Measurements from ENCODE around the gene RAVER1. TPM values are rescaled to one million over a fixed set of nuclear protein-coding genes. Genes with fewer than 3 reads are reported as not detected.
A peak's percentile ranks its signal among the peaks of the same experiment; 100 is the strongest.

RAVER1 gene
- total RNA-seq, 1 experiment from 2014 or later: 86.9 TPM

DNA sequence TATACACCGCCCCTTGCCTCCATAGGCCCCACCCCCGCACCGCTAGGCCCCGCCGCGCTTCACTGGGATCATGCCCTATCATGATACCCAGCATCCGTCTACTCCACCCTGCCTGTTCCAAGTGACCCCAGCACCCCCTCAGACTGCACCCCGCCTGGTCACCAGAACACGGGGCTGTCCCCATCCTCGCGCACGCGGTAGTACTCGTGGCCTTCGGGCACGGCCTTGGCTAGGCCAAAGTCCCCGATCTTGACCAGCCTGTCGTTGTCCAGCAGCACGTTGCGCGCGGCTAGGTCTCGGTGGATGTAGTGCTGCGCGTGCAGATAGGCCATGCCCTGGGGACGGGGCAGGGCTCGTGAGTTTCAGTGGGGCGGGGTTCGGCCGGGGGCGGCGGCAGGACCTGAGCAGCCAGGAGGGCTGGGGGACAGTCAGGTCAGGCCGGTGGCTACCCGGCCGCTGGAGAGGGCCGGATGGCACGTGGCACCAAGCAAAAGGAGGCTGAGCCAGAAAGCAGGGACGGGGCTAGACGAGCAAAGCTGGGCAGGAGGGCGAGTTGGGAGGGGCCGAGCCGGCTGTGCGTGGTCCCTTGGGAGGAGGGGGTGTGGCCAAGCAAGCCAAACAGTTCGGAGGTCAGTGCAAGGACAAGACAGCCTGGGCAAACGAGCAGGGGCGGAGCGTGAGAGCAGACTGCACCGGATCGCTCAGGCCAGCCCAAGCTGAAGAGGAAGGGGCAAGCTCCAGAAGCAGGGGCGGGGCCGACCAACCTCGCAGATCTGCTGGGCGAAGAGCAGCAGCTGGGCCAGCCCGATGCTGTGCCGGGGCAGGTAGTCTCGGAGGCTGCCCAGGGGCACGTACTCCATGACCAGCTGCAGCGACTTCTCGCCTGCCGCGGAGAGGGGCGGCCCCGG, 19.7 kb upstream of the RAVER1 start (continued):
- TF ChIP-seq ZBTB21 (CRISPR knock-in tag; IDR thresholded peaks at IDR 0.05; ENCODE audit: borderline replicate concordance): no peak; the same call in 1 of the 2 replicates
- no peak for TF ChIP-seq AFF4 (CRISPR knock-in tag; IDR thresholded peaks at IDR 0.05; ENCODE audit: borderline replicate concordance)
- TF ChIP-seq SP1 (CRISPR knock-in tag; conservative IDR thresholded peaks at IDR 0.05): no peak; the same call in 1 of the 2 replicates
- TF ChIP-seq RORB (CRISPR knock-in tag; IDR thresholded peaks at IDR 0.05): no peak
- TF ChIP-seq JUN (CRISPR knock-in tag; IDR thresholded peaks at IDR 0.05): no peak
- no peak for TF ChIP-seq NFATC4 (CRISPR knock-in tag; IDR thresholded peaks at IDR 0.05)
- TF ChIP-seq, protein P1, sequence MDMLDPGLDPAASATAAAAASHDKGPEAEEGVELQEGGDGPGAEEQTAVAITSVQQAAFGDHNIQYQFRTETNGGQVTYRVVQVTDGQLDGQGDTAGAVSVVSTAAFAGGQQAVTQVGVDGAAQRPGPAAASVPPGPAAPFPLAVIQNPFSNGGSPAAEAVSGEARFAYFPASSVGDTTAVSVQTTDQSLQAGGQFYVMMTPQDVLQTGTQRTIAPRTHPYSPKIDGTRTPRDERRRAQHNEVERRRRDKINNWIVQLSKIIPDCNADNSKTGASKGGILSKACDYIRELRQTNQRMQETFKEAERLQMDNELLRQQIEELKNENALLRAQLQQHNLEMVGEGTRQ (CRISPR knock-in tag; IDR thresholded peaks at IDR 0.05): peak; percentile 76
- TF ChIP-seq, protein P2, sequence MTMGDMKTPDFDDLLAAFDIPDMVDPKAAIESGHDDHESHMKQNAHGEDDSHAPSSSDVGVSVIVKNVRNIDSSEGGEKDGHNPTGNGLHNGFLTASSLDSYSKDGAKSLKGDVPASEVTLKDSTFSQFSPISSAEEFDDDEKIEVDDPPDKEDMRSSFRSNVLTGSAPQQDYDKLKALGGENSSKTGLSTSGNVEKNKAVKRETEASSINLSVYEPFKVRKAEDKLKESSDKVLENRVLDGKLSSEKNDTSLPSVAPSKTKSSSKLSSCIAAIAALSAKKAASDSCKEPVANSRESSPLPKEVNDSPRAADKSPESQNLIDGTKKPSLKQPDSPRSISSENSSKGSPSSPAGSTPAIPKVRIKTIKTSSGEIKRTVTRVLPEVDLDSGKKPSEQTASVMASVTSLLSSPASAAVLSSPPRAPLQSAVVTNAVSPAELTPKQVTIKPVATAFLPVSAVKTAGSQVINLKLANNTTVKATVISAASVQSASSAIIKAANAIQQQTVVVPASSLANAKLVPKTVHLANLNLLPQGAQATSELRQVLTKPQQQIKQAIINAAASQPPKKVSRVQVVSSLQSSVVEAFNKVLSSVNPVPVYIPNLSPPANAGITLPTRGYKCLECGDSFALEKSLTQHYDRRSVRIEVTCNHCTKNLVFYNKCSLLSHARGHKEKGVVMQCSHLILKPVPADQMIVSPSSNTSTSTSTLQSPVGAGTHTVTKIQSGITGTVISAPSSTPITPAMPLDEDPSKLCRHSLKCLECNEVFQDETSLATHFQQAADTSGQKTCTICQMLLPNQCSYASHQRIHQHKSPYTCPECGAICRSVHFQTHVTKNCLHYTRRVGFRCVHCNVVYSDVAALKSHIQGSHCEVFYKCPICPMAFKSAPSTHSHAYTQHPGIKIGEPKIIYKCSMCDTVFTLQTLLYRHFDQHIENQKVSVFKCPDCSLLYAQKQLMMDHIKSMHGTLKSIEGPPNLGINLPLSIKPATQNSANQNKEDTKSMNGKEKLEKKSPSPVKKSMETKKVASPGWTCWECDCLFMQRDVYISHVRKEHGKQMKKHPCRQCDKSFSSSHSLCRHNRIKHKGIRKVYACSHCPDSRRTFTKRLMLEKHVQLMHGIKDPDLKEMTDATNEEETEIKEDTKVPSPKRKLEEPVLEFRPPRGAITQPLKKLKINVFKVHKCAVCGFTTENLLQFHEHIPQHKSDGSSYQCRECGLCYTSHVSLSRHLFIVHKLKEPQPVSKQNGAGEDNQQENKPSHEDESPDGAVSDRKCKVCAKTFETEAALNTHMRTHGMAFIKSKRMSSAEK (CRISPR knock-in tag; IDR thresholded peaks at IDR 0.05; ENCODE audit: borderline replicate concordance): no peak
- peak; percentile 40; the same call in 1 of the 2 replicates for TF ChIP-seq FOXK1 (CRISPR knock-in tag; IDR thresholded peaks at IDR 0.05)
- 0 out of 2 replicates have a peak, but pooled peaks have one; percentile 76 for TF ChIP-seq ARID4B (CRISPR knock-in tag; IDR thresholded peaks at IDR 0.05; ENCODE audit: borderline replicate concordance)
- TF ChIP-seq GTF2I (CRISPR knock-in tag; conservative IDR thresholded peaks at IDR 0.05): no peak
- no peak for TF ChIP-seq NR1H2 (CRISPR knock-in tag; IDR thresholded peaks at IDR 0.05)
- no peak for TF ChIP-seq ZMAT4 (CRISPR knock-in tag; IDR thresholded peaks at IDR 0.05)
- TF ChIP-seq ZSCAN18 (CRISPR knock-in tag; IDR thresholded peaks at IDR 0.05): no peak
- TF ChIP-seq ZNF425 (CRISPR knock-in tag; conservative IDR thresholded peaks at IDR 0.05): no peak
- no peak for TF ChIP-seq ZNF219 (CRISPR knock-in tag; IDR thresholded peaks at IDR 0.05; ENCODE audit: borderline replicate concordance)
- TF ChIP-seq, protein P3, sequence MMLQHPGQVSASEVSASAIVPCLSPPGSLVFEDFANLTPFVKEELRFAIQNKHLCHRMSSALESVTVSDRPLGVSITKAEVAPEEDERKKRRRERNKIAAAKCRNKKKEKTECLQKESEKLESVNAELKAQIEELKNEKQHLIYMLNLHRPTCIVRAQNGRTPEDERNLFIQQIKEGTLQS (CRISPR knock-in tag; conservative IDR thresholded peaks at IDR 0.05): no peak
- TF ChIP-seq TEAD1 (CRISPR knock-in tag; IDR thresholded peaks at IDR 0.05): no peak

All from WTC11 (cell line).